Measurements from ENCODE around the gene NDUFS3.
A peak's percentile ranks its signal among the peaks of the same experiment; 100 is the strongest.
"Not testable (repeated sequence)": the region's sequence is repeated elsewhere in the genome, so short reads cannot be mapped to it uniquely, and the experiment has no call there.

NDUFS3 gene

DNA sequence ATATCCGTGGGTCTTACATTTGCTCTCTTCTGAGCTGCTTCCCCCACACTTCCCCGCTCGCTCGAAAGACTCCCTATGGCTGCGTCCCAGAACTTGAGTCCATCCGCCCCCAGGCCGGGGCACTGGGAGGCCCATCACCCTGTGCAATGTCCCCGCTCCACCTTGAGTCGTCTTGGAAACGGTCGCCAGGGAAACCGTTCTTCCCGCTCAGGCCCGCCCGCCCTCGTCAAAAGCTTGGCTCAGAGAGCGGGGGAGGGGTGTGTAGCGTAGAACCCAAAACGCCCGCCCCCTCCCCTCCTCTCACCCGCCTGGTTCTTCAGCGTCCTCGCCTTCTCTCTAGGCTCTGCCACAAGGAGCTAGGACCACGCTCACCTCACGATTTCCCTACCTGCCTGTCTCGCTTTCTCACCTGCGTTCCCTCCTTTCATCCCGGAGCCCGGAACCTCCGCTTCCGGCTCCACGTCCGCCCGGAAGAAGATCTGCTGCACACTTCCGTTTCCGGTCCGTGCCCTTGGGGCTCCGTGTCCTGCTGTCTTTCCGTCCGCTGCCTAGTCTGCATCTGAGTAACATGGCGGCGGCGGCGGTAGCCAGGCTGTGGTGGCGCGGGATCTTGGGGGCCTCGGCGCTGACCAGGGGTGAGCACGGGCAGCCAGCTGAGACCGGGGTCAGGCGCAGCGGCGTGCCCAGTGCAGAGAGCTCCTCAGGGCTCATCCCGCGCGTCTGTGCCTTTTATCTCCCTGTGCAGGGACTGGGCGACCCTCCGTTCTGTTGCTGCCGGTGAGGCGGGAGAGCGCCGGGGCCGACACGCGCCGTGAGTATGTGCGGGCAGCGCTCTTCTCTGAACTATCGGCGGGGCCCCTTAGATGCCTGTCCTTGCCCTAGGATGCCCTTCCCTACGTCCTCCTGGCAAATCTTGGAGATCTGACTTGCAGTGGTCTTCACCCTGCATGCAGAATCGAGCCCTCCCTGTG, at the start of gene NDUFS3, which contains the start of gene KBTBD4:
NDUFS3 (plus strand) TSS at position 551 of the 971 bp plus-strand sequence; CDS start at position 569, 18 bp downstream.
KBTBD4 (minus strand) TSS at position 447 of the 971 bp plus-strand sequence; CDS start at position 428, 19 bp downstream.
- peak; percentile 98 for DNase-seq

- no peak for DNase-seq
Measured at GRCh38 chr11:47529951-47530350, 48.9 kb upstream of the NDUFS3 start.

DNA sequence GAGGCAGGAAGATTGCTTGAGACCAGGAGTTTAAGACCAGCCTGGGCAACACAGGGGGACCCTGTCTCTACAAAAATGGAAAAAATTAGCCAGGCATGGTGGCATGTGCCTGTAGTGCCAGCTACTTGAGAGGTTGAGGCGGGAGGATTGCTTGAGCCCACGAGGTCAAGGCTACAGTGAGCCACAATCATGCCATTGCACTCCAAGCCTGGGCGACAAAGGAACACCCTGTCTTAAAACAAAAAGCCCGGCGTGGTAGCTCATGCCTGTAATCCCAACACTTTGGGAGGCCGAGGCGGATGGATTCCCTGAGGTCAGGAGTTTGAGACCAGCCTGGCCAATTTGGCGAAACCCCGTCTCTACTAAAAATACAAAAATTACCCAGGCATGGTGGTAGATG, 48.2 kb upstream of the NDUFS3 start:
- not testable (repeated sequence) for DNase-seq

DNA sequence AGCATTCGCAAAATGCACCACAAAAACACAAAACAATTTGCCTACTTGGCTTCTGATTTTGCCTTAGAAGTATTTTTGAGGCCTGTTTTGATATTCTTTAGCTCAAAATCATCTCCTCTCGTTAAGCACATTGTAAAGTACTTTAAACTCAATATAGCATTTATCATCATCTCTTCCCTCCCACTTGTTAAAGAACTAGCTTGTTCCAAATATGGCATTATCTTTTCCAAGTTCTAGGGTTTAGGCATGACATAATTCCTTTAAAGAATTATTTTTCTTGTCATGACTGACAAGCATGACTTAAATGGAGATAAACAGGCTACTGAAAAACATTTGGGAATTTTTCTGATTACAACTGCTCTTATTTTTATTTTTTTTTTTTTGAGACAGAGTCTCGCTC, 47.2 kb upstream of the NDUFS3 start:
- DNase-seq = no peak

DNA sequence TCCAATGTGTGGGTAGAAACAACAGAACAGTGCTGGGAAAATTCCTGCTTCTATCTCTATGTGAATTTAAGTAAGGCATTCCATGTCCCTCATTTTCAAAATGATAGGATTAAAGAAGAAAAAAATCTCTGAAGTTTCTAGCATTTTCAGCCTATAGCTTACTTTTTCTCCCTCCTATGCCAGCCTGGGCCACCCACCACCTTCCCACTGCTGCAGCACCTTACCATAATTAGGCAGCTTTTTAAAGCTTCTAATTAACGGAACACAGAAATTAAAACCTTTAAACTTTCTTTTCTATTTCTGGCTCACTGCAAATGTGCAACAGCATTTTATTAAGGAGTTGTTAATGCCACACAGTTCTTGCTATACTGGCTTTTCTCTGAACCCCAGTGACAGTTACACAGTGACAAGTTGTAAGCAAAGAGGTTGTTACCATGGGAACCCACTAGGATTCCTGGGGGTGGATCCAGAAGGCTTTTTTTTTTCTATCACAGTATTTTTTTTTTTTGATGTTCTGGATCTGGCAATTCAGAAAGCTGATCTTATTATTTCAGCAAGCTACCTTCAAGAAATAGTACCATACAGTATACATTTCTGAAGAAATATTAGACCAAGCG, 46.2 kb upstream of the NDUFS3 start:
- peak; percentile 38 for DNase-seq

DNA sequence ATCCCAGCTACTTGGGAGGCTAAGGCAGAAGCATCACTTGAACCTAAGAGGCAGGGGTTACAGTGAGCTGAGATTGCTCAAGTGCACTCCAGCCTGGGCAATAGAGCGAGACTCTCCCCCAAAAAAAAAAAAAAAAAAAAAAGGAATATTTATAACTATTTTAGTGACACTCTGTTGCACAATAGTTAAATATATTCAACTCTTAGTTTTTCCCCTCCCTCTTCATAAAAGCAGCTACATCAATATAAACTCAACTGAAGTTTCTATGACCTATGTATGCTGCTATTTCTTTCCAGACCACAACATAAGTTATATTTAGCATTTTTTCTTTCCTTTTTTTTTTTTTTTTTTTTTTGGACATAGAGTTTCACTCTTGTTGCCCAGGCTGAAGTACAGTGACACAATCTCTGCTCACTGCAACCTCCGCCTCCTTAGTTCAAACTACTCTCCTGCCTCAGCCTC, 45.2 kb upstream of the NDUFS3 start:
- DNase-seq = no peak

- DNase-seq = no peak
Measured at GRCh38 chr11:47534704-47535251, 44.1 kb upstream of the NDUFS3 start.

DNA sequence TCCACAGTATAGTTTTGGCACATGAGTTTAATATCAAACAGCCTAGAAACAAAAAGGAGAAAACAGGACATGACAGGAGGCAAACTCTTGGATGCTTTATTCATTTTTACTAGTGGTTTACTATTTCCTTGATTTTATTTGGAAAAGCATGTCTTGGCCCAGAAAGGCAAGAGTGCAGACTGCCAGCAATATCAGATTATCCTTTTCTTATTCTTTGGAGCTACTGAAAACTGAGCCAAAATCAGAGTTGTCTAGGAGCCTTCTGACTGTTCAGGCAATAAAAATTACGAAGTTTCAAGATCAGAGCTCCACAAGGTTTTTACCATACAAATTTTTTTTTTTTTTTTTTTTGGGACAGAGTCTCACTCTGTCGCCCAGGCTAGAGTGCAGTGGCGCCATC, 42.0 kb upstream of the NDUFS3 start:
- DNase-seq = no peak

GRCh38 chr11:47538741-47539565, 39.9 kb upstream of the NDUFS3 start:
- DNase-seq = peak; percentile 97

GRCh38 chr11:47539681-47540039, 39.2 kb upstream of the NDUFS3 start:
- DNase-seq = peak; percentile 69

DNA sequence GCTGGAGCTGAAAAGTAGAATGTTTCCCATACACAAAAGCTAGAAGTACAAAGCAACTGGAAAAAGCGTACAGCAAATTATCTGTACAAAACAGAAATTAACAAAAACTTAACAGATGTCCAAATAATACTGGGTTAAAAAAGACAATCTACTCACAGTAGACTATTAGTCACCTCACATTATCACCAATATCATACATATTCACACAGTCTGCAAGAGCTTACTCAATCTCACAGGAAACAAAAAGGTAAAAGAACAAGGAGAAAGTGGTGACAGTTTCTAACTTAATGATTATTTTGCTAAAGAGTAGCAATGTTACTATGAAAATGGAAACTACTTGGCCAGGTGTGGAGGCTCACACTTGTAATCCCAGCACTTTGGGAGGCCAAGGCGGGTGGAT, 37.8 kb upstream of the NDUFS3 start:
- no peak for DNase-seq

DNA sequence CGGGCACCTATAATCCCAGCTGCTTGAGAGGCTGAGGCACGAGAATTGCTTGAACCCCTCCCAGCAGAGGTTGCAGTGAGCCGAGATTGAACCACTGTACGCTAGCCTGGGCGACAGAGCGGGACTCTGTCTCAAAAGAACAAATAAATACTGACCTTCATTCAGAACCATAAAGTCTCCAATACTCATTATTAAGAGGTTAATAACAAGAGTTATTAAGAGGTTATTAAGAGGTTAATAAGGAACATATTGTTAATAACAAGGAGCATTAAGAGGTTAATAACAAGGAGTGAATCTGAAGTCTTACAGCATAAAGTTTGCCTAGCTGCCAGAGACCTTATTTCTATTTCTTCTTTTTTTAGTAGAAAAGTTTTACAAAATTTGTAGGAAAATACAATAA, 33.6 kb upstream of the NDUFS3 start:
- no peak for DNase-seq

GRCh38 chr11:47546274-47546673, 32.6 kb upstream of the NDUFS3 start:
- DNase-seq = not testable (repeated sequence)

DNA sequence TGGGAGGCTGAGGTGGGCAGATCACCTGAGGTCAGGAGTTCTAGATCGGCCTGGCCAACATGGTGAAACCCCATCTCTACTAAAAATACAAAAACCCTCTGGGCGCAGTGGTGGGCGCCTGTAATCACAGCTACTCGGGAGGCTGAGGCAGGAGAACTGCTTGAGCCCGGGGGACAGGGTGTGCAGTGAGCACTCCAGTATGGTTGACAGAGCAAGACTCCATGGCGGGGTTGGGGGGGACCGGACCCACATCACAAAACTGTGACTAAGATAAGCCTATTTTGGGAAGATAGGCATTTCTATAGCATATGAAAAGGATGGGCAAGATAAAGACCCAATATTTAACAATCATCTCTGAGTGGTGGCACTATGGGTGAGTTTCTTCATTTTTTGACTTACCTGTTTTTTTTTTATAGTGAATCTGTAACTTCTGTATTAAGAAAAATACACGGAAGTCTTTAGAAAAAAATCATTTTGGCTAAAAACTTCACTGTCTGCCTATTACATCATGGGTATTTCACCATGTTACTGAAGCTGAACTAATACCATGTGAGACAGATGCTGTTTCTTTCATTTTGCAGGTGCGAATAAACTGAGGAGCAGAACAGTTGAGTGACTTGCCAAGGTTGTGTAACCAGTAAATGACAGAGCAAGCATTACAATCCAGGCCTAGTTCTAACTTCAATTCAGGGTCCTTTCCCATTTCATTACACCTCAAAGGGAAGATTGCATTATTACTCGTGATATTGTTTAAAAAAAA, 28.4 kb upstream of the NDUFS3 start:
- no peak for DNase-seq

- peak; percentile 56 for DNase-seq
Measured at GRCh38 chr11:47551086-47551485, 27.8 kb upstream of the NDUFS3 start.

GRCh38 chr11:47552056-47552565, 26.8 kb upstream of the NDUFS3 start:
- peak; percentile 68 for DNase-seq

DNA sequence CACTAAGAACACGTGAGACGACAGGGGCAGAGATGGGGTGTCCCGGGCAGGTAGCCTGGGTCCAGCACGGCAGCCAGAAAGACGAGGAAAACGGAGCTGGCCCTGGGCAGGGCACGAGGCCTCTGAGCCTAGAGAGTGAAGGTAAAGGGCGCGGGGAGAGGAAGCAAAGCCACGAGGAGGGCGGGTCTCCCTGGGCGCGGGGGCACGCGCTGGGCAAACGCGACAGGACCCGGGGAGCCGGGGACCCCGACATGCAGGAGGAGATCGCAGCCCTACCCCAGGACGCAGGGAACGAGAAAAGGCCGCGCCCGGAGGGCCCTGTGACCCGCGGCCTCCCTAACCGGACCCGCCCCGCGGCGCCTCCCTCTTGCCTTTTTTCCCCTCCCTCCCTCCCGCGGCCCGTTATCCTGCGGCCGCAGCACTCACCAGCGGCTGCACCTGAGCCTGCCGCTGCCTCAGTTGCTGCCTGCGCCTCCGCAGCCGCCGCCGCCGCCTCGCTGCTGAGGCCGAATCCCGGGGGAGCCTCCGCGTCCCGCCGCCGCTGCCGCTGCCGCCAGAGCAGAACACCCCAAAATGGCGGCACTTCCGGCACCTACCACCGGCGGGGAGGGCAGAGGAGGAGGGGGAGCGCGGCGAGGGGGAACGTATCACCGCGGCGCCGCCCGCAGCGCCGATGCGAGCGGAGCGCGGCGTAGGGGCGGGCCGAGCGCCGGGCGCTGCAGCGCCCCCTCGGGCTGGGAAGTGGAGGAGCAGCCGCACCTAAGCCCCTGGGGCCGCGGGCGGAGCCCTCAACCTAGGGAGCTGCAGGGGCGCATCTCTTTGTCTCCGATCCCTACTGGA, 26.1 kb upstream of the NDUFS3 start, which contains the start of gene CELF1:
CELF1 (minus strand) TSS at position 567 of the 840 bp plus-strand sequence. CDS start 53,609 bp downstream, outside the sequence.
- DNase-seq = peak; percentile 98

GRCh38 chr11:47553406-47553743, 25.5 kb upstream of the NDUFS3 start:
- DNase-seq = no peak

GRCh38 chr11:47557004-47557403, 21.9 kb upstream of the NDUFS3 start:
- DNase-seq = not testable (repeated sequence)

DNA sequence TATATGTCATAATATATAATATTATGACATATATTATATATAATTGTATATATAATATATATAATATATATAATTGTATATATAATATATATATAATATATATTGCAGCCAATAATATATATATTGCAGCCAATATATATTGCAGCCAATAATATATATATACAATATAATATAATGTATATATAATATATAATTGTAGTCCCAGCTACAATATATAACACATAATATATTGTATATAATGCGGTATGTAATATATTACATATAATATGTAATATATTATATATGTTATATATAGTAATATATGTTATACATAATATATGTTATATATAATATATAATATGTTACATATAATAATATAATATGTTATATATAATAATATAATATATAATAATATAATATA, 20.2 kb upstream of the NDUFS3 start:
- DNase-seq = no peak

GRCh38 chr11:47560426-47560825, 18.4 kb upstream of the NDUFS3 start:
- DNase-seq = no peak

Measured in NCI-H69 (cell line).